Body of pancreas (tissue), 4 donors: ENCODE data around the gene LDLRAD3. TPM values are rescaled to one million over a fixed set of nuclear protein-coding genes. Genes with fewer than 3 reads are reported as not detected.

ENCODE experiments used
- ATAC-seq: fragments of 150-250 bp; one replicate; pipeline ENCODE4 v1.9.1; 2016
- DNase-seq, 4 donors: peaks; one replicate each; pipeline ENCODE4 v3.0.0-alpha.2; 2019
- H3K27ac ChIP-seq, 4 donors: fragments of 200-600 bp; sonication (generic); 1 replicate in 3 of 4; 2 replicates in 1 of 4; pipeline versions ENCODE4 v1.5.1 to v1.6.1; 2016 to 2019; ENCODE audit warnings: mild to moderate bottlenecking in 1 of 4, mixed read lengths in 1 of 4, moderate library complexity in 1 of 4
- H3K27me3 ChIP-seq, 2 donors: fragments of 200-600 bp; sonication (generic); one replicate each; pipeline ENCODE4 v1.6.0; 2016; ENCODE audit warnings: mild to moderate bottlenecking in 1 of 2
- H3K36me3 ChIP-seq, 2 donors: fragments of 200-600 bp; sonication (generic); replicated peaks in 1 of 2; 2 replicates each; pipeline ENCODE4 v1.5.1; 2016; ENCODE audit warnings: low read depth in 2 of 2; ENCODE audit not compliant: insufficient read depth in 1 of 2
- H3K4me1 ChIP-seq: fragments of 200-600 bp; sonication (generic); one replicate; pipeline ENCODE4 v1.6.0; 2016
- H3K4me3 ChIP-seq, 2 donors: fragments of 200-600 bp; sonication (generic); 1 replicate in 1 of 2; 2 replicates in 1 of 2; pipeline ENCODE4 v1.5.1; 2016 to 2019
- H3K9me3 ChIP-seq, 3 donors: fragments of 200-600 bp; sonication (generic); 1 replicate in 2 of 3; 2 replicates in 1 of 3; pipeline ENCODE4 v1.5.1; 2016
- POLR2A ChIP-seq, 3 donors: fragments of 450-650 bp; IDR thresholded peaks; one replicate each; pipeline ENCODE4 v1.6.1; 2016; ENCODE audit warnings: antibody characterized with exemption in 3 of 3, mild to moderate bottlenecking in 2 of 3
- WGBS, 2 donors: methylation state at CpG; one replicate each; pipeline ENCODE4 v1.1.5; 2017; 5-methylcytosine and 5-hydroxymethylcytosine counted together
- intact Hi-C: fragments of 100-400 bp; cut with DNase I; formaldehyde crosslinking; loops from one replicate; pipeline ENCODE4 v1.15.1; 2023
- total RNA-seq, 2 donors: library from RNA; depleted of rRNA; stranded (reverse); fragments of >200 nt; gene quantifications; one replicate each; pipeline ENCODE4 v1.1.0, GENCODE V29; 2016
- TF ChIP-seq, protein P1 (sequence below), 7 experiments: fragments of 450-650 bp in 4 of 7; fragments of 200-600 bp in 3 of 7; sonication (generic) in 3 of 7; IDR thresholded peaks; one replicate each; pipeline ENCODE4 v1.5.1; 2016 to 2019; ENCODE audit warnings: antibody characterized with exemption in 7 of 7

Gene LDLRAD3
- total RNA-seq, 2 donors from 2014 or later = 5.7 to 7.9 TPM

DNA sequence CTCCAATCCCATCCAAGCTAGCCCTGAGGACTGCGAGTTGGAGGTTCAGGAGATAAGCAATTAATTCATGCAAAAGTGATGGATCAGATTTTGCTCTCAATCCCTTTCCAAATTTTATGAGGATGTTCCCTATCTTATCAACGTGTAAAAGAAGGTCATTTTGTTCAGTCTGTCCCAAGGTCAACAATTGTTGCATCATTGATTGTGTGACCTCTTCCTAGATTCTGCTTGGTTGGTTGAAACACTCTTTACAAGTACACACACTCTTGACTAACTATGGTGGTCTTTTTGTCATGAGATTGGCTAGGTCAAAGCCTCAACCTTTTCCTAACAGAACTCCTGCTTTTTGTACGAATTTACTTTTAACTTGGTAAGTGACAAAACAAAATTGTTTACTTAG lies 303.6 kb downstream of the LDLRAD3 start:
- no peaks in the 10 kb centered on the region for H3K9me3 ChIP-seq
- intact Hi-C loops = no loop called here
- H3K4me1 ChIP-seq = no peaks in the 10 kb centered on the region
- 37 to 43% methylated on average over 3 of the region's 3 CpGs for WGBS, 2 donors
- H3K36me3 ChIP-seq = no peaks in the 10 kb centered on the region
- no peak for TF ChIP-seq POLR2A (IDR thresholded peaks at IDR 0.05)
- TF ChIP-seq, protein P1, sequence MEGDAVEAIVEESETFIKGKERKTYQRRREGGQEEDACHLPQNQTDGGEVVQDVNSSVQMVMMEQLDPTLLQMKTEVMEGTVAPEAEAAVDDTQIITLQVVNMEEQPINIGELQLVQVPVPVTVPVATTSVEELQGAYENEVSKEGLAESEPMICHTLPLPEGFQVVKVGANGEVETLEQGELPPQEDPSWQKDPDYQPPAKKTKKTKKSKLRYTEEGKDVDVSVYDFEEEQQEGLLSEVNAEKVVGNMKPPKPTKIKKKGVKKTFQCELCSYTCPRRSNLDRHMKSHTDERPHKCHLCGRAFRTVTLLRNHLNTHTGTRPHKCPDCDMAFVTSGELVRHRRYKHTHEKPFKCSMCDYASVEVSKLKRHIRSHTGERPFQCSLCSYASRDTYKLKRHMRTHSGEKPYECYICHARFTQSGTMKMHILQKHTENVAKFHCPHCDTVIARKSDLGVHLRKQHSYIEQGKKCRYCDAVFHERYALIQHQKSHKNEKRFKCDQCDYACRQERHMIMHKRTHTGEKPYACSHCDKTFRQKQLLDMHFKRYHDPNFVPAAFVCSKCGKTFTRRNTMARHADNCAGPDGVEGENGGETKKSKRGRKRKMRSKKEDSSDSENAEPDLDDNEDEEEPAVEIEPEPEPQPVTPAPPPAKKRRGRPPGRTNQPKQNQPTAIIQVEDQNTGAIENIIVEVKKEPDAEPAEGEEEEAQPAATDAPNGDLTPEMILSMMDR (IDR thresholded peaks at IDR 0.05) = no peak
- DNase-seq = no peak
- no peak for ATAC-seq
- no peaks in the 10 kb centered on the region for H3K27me3 ChIP-seq
- H3K4me3 ChIP-seq = no peak overlapping the region
- no peak overlapping the region for H3K27ac ChIP-seq

DNA sequence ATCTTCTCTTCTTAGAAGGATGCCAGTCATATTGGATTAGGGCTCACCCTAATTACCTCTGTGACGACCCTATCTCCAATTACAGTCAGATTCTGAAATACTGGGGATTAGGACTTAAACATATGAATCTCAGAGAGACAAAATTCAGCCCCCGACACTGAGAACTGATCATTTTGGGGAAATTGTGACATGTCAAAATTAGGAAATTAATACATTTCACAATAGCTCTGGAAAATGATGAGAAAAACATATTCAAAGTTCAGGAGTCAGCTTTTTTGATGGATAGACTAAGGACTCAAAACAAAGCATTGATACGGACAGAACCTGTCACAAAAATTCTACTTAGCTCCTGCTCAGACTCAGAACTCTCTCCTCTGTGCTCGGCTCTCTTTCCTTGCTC lies 304.6 kb downstream of the LDLRAD3 start:
- Histone ChIP-seq H3K9me3 (no peaks in the 10 kb centered on the region), H3K4me3 (no peak overlapping the region), H3K27me3 (no peaks in the 10 kb centered on the region), H3K4me1 (no peaks in the 10 kb centered on the region), H3K36me3 (no peaks in the 10 kb centered on the region), H3K27ac (no peak overlapping the region)
- no peak for TF ChIP-seq POLR2A (IDR thresholded peaks at IDR 0.05)
- TF ChIP-seq, protein P1 (IDR thresholded peaks at IDR 0.05) = no peak
- intact Hi-C loops = no loop called here
- DNase-seq = no peak
- WGBS, 2 donors = 64 to 72% methylated on average over 4 of the region's 4 CpGs
- ATAC-seq = no peak

DNA sequence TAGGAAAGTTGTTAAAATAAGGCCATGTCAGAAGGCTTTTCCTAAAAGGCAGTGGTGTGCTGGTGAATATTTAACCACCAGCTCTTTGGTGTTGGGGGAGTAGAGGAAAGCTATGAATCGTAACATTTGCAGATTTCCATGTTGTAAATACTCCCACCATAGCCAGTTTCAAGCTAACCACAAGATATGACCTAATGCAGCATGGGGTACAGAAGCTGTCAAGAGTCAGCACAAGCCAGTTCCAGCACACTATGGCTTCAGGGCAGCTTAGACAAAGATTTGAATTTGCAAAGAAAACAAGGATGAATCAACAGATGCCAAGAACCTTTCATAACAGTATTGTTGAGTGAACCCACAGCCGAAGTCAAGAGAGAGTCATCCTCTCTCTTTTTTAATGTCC lies 305.4 kb downstream of the LDLRAD3 start:
- no peak for ATAC-seq

DNA sequence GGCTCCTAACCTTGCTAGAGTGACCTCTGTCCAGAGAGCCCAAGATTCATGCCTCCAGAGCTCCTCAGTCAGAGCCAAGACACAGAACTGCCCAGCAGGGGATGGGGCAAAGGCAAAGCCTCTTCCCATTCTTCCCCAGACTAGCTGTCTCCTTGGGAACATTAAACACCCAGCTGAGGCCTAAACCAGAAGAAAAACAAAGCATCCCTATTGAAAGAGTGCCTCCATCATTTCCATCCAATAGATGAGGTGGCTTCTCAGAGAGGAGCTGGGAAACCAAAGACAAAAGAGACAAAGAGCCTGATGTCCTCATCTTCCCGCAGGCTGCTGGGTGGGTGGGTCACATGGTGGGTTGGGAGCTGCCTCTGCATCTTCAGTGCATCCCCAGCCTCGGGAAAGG lies 308.0 kb downstream of the LDLRAD3 start:
- no peak for TF ChIP-seq POLR2A (IDR thresholded peaks at IDR 0.05)
- ATAC-seq (no peak), DNase-seq (no peak)
- no peaks in the 10 kb centered on the region for H3K27me3 ChIP-seq
- H3K4me3 ChIP-seq = no peak overlapping the region
- H3K36me3 ChIP-seq = no peaks in the 10 kb centered on the region
- no peaks in the 10 kb centered on the region for H3K4me1 ChIP-seq
- no peaks in the 10 kb centered on the region for H3K9me3 ChIP-seq
- no peak overlapping the region for H3K27ac ChIP-seq
- intact Hi-C loops = no loop called here
- 46 to 75% methylated on average over 2 of the region's 2 CpGs for WGBS, 2 donors

More for the DNA sequence above, 305.4 kb downstream of the LDLRAD3 start:
- intact Hi-C loops = no loop called here
- Histone ChIP-seq H3K4me1 (no peaks in the 10 kb centered on the region), H3K9me3 (no peaks in the 10 kb centered on the region), H3K36me3 (no peaks in the 10 kb centered on the region), H3K27ac (no peak overlapping the region), H3K4me3 (no peak overlapping the region), H3K27me3 (no peaks in the 10 kb centered on the region)
- 51 to 55% methylated on average over 2 of the region's 2 CpGs for WGBS, 2 donors
- TF ChIP-seq, protein P1 (IDR thresholded peaks at IDR 0.05) = no peak
- TF ChIP-seq POLR2A (IDR thresholded peaks at IDR 0.05) = no peak
- no peak for DNase-seq

DNA sequence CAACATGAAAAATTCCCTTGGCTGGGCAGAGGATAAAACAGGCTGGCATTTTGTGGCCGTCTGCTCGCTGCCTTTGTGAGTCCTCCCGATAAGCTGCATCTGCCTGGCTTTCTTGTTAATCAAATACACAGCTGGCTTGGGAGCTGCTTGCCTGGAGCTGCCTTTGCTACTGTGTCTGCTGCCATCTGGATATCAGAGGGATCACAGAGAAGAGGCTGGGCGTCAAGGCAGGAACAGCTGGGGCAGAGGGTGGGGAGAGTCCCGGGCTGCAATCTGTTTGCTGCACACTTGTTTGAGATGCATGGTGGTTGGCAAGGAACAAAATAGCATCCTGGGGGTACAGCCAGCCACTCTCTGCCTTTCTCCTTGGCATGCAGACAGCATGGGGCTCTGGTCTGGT lies 309.4 kb downstream of the LDLRAD3 start:
- intact Hi-C loops = no loop called here
- no peaks in the 10 kb centered on the region for H3K9me3 ChIP-seq
- ATAC-seq = no peak
- H3K4me1 ChIP-seq = no peaks in the 10 kb centered on the region
- WGBS, 2 donors = 48 to 51% methylated on average over 5 of the region's 5 CpGs
- no peak overlapping the region for H3K27ac ChIP-seq
- H3K4me3 ChIP-seq = no peak overlapping the region
- no peaks in the 10 kb centered on the region for H3K36me3 ChIP-seq
- TF ChIP-seq, protein P1 (IDR thresholded peaks at IDR 0.05) = no peak
- no peaks in the 10 kb centered on the region for H3K27me3 ChIP-seq
- no peak for DNase-seq
